GM18861 (cell line): ENCODE measurements around the gene CREG2.

Experiments
- ATAC-seq: cut with Tn5 transposase; IDR thresholded peaks from one replicate; pipeline ENCODE4 v1.9.1; 2021; ENCODE audit not compliant: unreplicated experiment

CREG2 gene

DNA sequence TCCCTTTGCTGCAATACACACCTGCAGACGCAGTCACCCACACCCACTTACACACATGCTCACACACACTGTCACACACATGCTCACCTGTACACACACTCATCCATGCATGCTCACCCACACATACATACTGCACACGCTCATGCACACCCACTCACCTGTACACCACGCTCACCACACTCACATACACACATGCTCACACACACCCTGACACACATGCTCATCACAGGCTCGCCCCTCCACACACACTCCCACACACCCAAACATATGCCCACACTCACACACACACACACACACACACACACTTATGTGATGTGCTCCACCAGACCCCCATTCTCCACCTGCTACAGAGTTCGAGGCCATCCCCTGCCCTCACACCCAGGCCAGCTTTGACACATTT lies 22.8 kb upstream of the CREG2 start:
- ATAC-seq, result no peak

- no peak for ATAC-seq
Measured at GRCh38 chr2:101409699-101410098, 22.4 kb upstream of the CREG2 start.

GRCh38 chr2:101408925-101409324 lies 21.6 kb upstream of the CREG2 start:
- ATAC-seq, result no peak

DNA sequence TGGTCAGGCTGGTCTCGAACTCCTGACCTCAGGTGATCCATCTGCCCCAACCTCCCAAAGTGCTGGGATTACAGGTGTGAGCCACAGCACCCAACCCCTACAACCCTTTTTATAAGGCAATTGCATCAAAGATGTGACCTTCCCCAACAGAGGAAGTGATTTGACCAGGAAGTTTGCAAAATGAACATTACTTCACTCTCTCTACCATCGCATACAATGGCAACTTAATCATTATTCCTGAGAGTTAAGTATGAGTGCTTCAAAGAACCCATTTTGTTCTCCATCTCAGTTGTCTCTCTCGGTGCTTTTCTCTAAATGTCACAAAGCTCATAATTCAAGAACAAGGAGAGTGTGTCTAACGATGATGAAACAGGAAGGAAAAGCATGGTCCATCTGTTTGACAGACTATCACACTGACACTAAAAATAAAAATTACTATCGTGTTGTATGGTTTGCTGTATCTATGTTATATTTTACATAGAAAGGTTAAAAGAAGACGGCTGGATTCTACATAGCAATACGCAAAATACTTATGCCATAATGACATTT lies 18.1 kb upstream of the CREG2 start:
- no peak for ATAC-seq

DNA sequence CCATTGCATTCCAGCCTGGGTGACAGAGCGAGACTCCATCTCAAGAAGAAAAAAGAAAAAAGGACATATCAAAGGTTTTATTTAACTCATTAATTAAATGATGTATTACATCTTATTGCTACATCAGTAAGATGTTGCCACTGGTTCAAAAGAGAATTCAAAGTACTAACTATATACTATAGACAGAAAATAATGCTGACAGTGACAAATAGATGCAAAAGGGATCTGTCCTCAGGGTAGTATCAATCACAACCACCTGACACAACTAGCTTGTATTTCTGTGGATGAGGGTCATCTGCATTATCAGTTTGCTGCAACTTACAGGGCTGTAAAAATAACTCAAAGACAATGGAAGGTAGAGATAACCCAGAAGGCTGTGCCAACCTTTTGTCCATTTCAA lies 16.4 kb upstream of the CREG2 start:
- no peak for ATAC-seq

DNA sequence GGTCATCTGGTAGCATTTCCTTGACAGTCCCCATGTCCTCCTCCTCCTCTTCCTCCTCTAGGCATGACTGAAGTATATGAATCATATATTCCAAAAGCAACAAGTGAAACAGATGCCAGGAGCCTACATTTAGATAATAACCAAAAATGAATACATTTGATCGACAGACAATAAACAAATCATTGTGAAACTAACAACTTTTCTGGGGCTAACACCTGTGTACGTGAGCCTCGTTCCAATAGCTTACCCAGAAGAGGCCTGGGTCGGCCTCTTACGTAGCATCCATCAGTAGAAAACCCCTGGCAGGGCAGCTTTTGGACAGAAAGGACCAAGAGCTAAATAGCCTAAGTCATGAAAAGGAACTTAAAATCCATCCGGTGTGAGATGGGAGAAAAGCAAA lies 15.3 kb upstream of the CREG2 start:
- ATAC-seq, result no peak

GRCh38 chr2:101401906-101402305 lies 14.6 kb upstream of the CREG2 start:
- ATAC-seq, result no peak

DNA sequence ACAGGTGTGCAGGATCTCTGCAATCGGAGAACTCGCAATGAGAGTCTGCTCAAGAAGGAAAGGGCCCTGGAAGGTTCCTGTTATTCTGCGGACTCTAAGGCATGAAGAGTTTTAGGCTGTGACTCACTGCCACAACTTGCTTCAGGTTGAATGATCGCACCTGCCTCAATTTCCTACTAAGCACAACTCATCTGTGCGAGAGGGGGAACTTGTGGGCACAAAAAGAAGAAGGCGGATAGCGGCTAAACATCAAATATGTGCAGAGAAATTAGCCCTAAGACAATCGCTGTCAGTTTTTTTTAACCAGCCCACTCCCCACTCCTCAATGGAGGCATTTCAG lies 14.0 kb upstream of the CREG2 start:
- no peak for ATAC-seq

GRCh38 chr2:101400506-101401325 lies 13.4 kb upstream of the CREG2 start:
- no peak for ATAC-seq

GRCh38 chr2:101400048-101400447 lies 12.7 kb upstream of the CREG2 start:
- no peak for ATAC-seq

GRCh38 chr2:101399021-101399799 lies 11.9 kb upstream of the CREG2 start:
- ATAC-seq, result no peak

- ATAC-seq, result no peak
Measured at GRCh38 chr2:101398116-101398821, 11.0 kb upstream of the CREG2 start.

DNA sequence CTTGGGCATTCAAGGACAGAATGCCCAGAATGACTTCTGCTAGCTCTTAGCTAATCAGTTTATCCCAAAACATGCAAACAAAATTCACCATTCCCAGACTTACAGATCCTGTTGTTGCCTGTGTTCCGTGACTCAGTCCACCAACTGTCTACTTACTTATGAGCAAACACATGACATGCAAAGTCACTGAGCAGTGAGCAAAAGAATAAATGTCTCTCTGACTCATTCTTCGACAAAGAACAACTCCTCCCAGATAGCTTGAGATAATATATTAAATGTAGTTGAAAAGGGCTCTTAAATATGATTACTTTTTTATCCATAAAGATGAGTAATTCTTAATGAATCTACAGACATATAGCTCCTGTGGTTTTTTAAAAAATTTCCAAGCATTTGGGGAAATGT lies 9.0 kb upstream of the CREG2 start:
- ATAC-seq, result no peak

DNA sequence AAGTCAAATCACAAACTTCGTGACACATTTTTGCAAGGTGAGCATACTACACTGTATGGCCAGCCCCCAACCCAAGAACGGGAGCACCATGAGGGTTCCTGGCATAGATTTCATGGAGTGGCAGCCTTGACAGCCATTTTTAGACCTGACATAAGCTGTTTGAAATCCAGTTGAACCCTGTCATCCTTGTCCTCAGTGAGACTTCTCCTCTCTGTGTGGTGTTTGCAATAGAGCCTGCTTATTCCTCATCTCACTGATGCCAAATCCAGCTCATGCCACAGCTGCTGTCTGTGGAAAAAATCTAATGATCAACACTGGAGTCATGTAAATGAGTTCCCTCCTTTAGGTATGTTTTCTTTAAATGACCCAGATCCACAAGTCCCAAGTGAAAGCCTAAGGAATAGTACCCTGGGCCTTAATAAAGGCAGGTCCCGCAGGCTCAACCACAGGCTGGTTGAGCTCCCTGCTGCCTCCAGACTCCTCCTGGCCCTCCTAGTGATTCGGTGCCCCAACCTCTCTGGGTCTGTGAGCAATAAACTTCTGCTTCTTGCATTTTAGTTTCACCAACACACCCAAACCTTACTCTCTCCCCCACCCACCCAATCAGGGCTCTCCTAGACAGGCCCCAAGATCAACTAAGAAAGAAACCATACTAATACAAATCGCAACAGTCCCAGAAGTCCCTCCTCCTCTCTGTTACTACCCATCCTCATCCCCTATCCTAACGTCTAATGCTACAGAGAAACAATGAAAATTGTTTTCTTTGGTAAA lies 8.4 kb upstream of the CREG2 start:
- ATAC-seq, result no peak

DNA sequence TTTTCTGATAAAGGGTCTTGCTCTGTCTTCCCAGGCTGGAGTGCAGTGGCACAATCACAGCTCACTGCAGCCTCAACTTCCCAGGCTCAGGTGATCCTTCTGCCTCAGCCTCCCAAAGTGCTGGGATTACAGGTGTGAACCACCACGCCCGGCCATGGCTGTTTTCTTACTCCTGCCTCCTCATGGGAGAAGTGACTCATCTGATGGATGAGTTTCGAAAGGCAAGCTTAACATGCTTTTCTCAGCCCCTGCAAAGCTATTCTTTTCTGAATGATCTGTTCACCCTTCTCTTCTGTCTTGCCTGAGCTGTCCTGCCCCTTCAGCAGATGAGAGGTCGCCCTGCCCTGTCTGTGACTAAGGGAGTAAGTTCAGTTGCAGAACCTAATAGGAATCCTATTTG lies 929 bp upstream of the CREG2 start:
- no peak for ATAC-seq

DNA sequence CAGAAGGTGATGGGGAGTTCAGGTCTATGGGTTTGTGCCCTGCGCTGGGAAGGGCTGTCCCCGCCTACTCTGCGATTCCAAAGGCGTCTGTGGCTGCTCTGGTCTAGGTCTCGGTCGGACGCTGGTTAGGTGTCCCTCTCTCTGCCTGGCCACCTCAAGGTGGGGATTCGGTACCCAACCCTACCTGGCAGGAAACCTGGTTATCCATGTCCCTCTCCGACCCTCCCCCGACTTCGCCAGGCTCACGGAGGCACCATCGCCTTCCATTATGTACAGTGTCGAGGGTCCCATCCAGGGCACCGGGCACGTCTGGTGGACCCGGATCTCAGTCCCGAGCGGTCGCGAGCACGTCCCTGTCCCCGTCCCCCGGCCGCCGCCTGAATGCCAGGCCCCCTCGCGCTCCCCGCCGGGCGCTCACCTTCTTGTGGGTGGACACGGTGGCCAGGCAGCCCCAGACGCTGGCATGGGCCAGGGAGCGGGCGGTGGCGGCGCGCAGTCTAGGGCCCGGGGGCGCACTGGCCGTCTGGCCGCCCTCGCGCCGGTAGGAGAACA lies 628 bp downstream of the CREG2 start:
- no peak for ATAC-seq

GRCh38 chr2:101383016-101383541 lies 4.2 kb downstream of the CREG2 start:
- ATAC-seq, result no peak

DNA sequence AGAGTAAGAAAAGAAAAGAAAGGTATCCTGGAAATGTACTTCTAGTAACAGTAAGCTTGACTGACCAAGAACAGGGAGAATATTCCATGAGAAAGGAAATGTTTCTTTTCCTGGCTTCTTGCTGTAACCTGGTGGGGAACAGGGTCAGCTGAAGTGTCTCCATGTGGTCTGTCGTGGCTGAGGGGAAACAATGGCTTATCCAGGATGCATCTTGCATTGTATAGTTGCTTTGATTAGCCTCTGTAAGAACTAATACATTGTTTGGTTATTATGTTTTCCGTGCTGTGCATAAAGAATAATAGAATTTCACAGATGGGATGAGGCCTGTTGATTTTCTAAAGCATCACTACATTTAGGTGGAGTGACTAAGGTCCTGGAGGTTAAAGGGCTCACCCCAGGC lies 4.9 kb downstream of the CREG2 start:
- no peak for ATAC-seq

DNA sequence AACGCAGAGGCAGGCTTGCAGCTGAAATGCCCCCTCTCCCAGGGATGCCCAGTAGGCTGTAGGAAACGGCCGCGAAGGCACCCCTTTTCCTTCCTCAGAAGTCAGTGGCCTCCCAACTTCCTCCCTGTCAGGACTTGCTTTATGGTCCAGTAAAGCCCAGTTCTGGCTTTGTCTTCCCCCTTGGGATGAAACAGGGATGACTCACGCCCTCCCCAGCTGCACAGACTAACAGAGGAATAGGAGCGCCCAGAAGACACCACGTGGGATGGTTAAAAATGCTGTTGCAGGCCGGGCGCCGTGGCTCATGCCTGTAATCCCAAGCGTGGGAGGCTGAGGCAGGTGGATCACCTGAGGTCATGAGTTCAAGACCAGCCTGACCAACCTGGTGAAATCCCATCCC lies 6.9 kb downstream of the CREG2 start:
- ATAC-seq, result no peak

DNA sequence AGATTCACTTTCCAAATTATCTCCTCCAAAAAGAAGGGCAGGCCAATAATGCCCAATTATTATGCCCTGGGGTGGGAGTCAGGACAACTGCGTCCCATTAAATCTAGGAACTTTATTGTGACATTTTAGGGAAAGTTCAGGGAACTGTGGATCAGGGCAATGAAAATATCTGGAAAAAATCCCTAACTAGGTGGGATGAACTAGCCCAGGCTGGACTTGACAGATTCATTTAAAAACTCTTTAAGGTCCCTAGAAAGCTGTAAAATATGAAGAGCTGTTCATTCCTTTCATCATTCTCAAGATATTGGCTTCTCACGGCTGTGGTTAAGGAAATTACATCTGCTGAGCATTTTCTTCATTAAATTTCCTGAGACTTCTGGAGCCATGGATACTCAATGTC lies 8.2 kb downstream of the CREG2 start:
- no peak for ATAC-seq
